GM21529 (cell line): ENCODE results near the gene NFIA.
"Not testable (repeated sequence)": the region's sequence is repeated elsewhere in the genome, so short reads cannot be mapped to it uniquely, and the experiment has no call there.

Experiments used
- ATAC-seq: cut with Tn5 transposase; IDR thresholded peaks from one replicate; pipeline ENCODE4 v1.9.1; 2021; ENCODE audit not compliant: unreplicated experiment

NFIA gene

GRCh38 chr1:61058483-61059245 lies 23.7 kb upstream of the NFIA start:
- ATAC-seq: no peak

DNA sequence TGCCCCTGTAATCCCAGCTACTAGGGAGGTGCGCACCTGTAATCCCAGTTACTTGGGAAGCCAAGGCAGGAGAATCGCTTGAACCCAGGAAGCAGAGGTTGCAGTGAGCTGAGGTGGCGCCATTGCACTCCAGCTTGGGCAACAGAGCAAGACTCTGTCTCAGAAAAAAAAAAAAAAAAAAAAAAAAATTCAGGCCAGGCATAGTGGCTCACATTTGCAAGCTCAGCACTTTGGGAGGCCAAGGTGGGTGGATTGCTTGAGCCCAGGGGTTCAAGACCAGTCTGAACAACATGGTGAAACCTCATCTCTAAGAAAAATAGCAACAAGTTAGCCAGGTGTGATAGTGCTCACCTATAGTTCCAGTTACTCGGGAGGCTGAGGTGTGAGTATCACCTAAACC lies 20.8 kb upstream of the NFIA start:
- not testable (repeated sequence) for ATAC-seq

DNA sequence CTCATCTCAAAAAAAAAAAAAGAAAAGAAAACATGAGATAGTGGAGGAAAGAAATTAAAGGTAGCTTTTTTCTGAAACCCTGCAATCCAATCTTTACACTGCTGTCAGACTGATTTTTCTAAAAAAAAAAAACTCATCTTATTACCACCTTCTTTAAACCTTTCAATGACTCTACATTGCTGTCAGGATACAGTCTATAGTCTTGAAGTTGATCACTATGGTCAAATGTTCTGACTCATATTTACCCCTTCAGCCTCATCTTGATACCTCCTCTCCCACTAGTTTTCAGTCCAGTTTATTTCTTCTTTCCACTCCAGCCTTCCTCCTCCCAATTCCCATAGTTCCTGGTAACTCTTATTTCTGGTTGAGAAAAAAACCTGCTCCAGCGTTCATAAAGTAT lies 17.7 kb upstream of the NFIA start:
- no peak for ATAC-seq

DNA sequence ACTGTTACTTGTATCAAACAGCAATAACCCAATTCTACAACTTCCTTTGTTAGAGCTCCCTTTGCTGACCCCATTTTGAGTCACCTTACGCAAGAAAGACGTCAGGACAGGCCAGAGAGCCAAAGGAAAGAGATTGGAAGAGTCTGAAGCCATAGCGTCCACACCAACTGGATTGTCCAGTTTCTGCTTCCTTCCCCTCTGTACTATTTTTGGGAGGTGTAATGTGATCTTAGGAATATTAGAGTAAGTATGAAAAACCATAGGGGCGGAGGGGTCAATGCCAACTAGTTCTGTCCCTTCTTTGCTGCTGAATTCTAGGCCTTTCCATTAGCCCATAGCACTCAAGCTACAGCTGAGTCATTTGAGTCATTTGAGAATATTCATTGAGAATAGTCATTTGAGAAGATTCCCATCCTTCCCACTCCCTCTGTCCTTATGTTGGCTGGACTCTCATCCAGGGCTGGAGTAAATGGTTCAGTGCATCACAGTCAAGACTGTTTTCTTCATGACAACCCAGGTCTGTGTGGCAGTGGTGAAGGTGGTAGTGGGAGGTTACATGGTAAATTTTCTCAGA lies 14.8 kb upstream of the NFIA start:
- ATAC-seq: no peak

DNA sequence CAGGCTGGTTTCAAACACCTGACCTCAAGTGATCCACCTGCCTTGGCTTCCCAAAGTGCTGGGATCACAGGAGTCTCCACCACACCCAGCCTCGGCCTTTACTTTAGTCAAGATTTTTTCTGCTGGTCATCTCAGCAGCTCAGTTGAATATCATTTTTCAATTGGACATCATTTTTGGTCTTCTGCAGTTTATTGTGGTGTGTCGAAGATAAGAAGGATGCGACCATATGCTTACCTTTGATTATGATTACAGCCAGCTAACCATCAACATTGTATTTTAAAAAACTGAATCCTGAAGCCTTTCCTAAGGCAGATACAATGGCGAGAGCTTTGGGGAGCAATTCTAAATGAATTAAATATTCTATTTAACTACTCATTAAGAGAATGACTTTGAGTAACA lies 12.3 kb upstream of the NFIA start:
- ATAC-seq: no peak

DNA sequence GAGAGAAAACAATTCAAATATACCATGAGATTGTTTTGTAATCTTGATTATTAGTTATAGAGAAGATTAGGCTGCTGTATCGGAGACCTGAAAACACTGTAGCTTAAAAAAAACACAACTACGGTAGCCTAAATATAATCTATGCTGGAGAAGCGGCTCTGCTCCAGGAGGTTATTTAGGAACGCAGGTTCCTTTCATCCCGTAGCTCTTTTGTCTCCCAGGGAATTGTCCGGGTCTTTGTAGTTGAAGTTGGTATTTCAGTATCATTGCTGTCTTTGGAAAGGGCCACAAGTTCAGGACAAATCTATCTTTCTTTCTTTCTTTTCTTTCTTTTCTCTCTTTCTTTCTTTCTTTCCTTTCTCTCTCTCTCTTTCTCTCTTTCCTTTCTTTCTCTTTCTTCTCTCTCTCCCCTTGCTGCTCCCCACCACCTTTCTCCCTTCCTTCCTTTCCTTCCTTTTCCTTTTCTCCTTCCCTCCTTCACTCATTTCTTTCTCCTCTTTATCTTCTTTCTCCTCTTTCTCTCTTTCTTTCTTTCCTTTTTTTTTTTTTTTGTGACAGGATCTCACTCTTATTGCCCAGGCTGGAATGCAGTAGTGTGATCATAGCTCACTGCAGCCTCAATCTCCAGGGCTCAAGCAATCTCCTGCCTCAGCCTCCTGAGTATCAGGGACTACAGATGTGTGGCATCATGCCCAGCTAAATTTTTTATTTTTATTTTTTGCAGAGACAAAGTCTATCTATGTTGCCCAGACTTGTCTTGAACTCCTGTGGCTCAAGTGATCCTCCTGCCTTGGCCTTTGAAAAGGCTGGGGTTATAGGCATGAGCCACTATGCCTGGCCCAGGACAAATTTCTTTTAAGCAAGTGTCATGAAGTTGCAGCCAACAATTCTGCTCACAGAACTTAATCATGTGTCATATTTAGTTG lies 10.9 kb upstream of the NFIA start:
- no peak for ATAC-seq

DNA sequence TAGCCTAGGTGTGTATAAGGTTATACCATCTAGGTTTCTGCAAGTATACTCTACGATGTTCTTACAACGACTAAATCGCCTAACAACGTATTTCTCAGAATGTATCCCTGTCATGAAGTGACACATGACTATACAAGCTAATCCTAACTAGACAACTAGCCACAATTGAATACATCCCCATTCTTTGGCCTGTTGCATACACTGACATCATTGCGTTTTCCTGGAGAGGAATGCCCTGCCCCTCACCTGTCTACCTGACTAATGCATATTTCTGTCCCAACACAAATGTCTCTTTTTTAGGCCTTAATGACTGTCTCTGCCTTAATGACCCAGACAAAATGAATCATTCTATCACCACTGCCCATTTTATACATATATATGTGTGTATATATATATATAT lies 8.5 kb upstream of the NFIA start:
- no peak for ATAC-seq

GRCh38 chr1:61075833-61076232 lies 6.5 kb upstream of the NFIA start:
- ATAC-seq: not testable (repeated sequence)

DNA sequence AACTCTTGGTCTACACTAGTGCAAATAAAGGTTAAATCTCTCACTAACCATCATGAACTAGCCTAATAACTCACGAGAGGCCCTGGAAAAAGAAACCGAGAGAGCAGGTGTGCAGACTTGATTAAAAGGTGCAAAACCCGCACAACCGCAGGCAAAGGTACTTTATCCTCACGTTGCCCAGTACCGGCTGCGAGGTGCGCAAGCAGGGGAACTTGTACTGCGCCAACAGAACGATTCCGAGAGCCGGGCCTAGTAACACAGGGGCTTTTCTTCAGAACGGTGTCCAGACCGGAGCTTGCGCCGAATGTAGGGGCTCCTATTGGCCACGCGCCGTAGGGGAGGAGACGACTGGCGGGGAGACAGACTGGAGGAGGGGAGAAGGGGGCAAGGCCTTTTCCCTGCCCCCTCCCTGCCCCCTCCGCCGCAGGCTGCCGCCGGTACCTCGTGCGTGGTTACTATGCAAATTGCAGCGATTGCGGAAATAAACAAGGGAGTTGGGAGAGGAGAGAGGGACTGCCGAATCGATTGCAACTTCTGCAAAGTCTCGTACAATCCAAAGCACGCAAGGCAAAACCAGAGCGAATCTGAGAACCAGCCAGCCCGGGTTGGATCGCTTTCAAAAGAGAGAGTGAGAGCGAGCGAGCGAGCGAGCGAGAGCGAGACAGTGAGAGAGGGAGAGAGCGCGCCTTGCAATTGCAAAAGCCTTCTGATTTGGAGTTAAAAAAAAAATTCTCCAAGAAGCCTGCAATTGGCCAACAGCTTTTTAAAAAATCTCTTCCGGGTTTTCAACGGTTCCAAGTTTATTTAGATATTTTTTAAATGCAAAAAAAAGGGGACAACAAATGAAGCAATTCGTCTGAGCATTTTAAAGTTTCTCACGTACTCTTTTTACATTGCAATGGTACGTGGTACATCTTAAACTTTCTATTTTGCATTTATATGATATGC lies 5.4 kb upstream of the NFIA start:
- ATAC-seq: peak; percentile 74

GRCh38 chr1:61077676-61078541 lies 4.5 kb upstream of the NFIA start:
- peak; percentile 57 for ATAC-seq

- no peak for ATAC-seq
Observed at GRCh38 chr1:61078618-61079295, 3.6 kb upstream of the NFIA start.

GRCh38 chr1:61079296-61079897 lies 3.0 kb upstream of the NFIA start:
- ATAC-seq: no peak

DNA sequence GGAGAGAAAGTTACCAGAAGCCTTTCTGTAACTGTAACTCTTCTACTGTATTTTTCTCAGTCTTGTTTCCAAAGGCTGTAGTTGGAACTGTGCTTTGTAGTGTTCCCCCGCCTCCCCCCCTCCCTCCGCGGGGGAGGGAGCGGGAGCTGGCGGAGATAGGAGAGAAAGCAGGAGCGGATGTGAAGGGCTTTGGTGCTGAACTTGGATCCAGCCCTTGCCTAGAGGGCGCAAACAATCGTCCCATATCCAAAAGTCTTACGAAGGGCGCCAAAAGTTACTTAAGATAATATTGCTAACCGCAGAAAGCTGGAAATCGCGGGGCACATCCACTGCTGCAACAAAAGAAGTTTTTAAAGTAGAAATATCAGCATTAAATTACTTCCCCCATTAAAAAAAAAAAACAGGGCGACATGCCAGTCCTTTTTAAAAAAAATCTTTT lies 2.4 kb upstream of the NFIA start:
- ATAC-seq: no peak

DNA sequence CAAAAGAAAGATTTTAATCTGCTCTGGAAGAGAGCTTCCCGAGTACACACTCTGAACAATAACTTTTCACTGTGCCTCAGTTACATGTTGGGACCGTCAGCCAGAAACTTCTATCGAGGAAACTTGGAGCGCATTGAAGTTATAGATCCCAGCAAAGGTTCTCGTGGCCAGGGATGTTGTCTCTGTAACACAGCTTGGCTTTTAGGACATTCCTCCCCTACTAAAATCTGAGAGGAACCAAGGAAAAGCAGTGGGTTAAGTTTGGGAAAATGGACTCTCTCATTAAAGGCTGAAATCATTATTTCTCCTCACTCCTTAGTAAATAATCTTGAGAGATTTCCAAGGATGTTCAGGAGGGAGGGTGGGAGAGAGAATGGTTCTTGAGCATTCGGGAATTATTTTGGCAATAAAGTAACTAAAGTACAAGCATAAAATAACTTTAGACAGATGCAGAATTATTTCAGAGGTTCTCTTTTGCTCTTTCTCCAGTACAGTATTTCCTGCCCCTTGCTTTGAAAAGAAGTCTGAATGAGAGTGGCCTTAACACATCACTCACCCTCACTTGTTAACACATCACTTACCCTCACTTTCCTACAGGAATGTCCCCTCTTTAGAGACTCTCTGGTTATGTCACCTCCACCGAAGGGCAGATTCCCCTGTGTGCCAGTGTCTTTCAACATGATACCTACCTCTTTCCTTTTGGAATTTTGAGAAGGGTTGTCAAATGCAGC lies 1.8 kb upstream of the NFIA start:
- no peak for ATAC-seq

DNA sequence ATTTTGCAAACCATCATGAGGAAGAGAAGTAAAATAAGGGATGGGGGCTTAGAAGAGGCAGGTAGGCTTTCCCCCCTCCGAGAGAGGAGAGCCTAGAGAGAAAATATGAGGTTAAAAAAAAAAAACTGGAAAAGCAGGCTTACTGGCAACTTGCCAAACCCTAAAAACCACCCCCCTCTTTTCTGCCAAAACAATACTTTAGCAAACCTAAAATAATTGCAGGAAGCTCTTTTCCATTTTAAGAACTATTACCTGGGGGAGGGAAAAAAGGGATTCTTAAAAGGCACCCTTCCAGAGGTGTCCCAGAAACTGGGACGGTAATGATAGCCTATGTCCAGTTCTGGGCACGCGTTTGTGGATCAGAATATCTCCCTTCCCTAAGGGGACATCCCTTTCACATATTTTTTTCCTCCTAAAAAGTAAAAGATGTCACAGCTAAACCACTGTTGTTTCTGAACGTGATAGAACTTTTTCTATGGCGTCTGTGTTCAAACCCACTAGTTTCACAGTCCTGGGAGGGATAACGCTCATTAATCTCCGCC lies 1.1 kb upstream of the NFIA start:
- no peak for ATAC-seq

DNA sequence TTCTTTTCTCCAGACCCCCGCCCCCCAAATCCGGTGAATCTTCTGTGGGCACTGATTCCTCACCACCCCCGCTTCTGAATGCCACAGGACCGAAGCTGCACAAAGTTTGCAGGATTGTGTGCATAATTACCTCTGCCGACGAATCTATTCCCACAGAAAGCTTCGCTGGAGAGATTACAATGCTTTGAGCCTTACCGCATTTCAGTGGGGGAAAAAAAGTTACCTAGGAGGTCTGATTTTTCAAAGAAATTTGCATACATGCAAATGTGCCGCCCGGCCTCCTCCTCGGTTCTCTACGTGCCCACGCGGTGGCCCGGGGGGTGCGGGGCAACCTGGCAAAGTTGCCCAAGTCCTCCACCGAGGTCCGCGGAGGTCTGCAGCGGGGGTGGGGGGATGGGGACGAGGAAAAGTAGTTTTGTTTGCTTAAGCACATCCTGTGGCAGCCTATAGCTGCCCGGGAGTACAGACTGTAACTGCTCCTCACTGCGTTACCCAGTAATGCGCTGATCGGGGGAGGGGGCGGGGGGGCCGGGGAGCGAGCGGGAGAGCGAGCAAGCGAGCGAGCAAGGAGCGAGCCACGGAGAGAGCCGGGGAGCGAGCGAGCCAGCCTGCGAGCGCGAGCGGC lies 563 bp upstream of the NFIA start:
- ATAC-seq: no peak
